Measurements from ENCODE around the gene OGT.

GRCh38 chrX:71604796-71605568, 72.1 kb downstream of the OGT start:
- TF ChIP-seq CTCF (IDR thresholded peaks at IDR 0.05), result no peak
- TF ChIP-seq POLR2A (IDR thresholded peaks at IDR 0.05), result no peak
